ENCODE data around the gene NPPC.

DNA sequence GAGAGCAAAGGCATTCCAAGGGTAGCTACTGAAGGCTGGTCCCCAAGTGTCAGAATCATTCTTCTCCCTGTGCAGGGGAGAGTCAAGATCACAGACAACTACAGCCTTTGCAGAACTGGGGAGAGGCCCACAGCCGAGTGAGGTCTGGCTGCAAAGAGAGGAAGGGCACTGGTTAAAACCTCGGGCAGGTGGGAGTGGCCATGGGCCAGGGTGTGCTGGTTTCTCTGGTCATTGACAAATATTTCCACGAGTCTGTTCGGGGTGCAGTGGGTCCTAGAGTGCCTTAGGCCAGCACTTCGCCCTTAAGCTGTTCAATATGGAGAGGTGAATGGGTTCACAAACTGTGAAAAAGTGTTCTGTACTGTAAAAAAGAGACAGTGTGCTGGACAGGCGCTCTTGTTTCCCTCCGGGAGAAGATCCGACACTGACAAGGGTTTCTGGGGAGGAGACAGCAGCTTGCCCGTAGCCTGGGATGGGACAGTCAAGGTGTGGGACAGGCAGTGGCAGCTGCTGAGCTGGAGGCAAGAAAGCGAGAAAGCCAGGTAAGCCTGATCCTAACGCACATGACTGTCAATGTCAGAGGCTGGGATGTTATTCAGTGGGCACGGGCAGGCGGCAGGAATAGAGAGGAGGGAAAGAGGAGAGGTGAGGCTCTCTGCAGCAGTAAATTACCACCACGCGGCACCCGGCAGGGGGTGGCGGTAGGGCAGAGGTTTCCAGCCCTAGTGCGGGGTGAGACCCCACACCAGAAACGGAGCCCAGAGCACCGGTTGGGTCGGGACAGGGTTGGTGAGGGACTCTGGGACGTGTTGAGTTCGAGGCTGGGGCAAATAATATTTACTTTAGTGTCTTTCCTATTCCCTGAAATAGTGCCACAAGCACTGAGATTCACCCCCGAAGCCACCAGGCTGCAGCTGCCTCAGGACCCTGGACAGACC, 2.0 kb downstream of the NPPC start:
- TF ChIP-seq, protein P1, sequence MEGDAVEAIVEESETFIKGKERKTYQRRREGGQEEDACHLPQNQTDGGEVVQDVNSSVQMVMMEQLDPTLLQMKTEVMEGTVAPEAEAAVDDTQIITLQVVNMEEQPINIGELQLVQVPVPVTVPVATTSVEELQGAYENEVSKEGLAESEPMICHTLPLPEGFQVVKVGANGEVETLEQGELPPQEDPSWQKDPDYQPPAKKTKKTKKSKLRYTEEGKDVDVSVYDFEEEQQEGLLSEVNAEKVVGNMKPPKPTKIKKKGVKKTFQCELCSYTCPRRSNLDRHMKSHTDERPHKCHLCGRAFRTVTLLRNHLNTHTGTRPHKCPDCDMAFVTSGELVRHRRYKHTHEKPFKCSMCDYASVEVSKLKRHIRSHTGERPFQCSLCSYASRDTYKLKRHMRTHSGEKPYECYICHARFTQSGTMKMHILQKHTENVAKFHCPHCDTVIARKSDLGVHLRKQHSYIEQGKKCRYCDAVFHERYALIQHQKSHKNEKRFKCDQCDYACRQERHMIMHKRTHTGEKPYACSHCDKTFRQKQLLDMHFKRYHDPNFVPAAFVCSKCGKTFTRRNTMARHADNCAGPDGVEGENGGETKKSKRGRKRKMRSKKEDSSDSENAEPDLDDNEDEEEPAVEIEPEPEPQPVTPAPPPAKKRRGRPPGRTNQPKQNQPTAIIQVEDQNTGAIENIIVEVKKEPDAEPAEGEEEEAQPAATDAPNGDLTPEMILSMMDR (IDR thresholded peaks at IDR 0.05; ENCODE audit: poor library complexity, severe bottlenecking) = no peak
- no peak for TF ChIP-seq POLR2AphosphoS5 (IDR thresholded peaks at IDR 0.05)
- TF ChIP-seq EP300 (conservative IDR thresholded peaks at IDR 0.05; ENCODE audit: poor library complexity, severe bottlenecking) = no peak
- no peak for TF ChIP-seq EZH2 (IDR thresholded peaks at IDR 0.05; ENCODE audit: borderline replicate concordance, insufficient read depth, low read length, poor library complexity, severe bottlenecking)
- TF ChIP-seq TAF1 (IDR thresholded peaks at IDR 0.05; ENCODE audit: low read depth) = no peak
- TF ChIP-seq RAD21 (conservative IDR thresholded peaks at IDR 0.05) = no peak
- TF ChIP-seq, protein P2, sequence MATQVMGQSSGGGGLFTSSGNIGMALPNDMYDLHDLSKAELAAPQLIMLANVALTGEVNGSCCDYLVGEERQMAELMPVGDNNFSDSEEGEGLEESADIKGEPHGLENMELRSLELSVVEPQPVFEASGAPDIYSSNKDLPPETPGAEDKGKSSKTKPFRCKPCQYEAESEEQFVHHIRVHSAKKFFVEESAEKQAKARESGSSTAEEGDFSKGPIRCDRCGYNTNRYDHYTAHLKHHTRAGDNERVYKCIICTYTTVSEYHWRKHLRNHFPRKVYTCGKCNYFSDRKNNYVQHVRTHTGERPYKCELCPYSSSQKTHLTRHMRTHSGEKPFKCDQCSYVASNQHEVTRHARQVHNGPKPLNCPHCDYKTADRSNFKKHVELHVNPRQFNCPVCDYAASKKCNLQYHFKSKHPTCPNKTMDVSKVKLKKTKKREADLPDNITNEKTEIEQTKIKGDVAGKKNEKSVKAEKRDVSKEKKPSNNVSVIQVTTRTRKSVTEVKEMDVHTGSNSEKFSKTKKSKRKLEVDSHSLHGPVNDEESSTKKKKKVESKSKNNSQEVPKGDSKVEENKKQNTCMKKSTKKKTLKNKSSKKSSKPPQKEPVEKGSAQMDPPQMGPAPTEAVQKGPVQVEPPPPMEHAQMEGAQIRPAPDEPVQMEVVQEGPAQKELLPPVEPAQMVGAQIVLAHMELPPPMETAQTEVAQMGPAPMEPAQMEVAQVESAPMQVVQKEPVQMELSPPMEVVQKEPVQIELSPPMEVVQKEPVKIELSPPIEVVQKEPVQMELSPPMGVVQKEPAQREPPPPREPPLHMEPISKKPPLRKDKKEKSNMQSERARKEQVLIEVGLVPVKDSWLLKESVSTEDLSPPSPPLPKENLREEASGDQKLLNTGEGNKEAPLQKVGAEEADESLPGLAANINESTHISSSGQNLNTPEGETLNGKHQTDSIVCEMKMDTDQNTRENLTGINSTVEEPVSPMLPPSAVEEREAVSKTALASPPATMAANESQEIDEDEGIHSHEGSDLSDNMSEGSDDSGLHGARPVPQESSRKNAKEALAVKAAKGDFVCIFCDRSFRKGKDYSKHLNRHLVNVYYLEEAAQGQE (IDR thresholded peaks at IDR 0.05; ENCODE audit: borderline replicate concordance) = no peak
- no peak for TF ChIP-seq MXI1 (conservative IDR thresholded peaks at IDR 0.05; ENCODE audit: poor library complexity, severe bottlenecking)
